T-helper 1 cell treated with Interleukin-12 subunit alpha and Interleukin-12 subunit beta and Interleukin-4 antibody, amounts not matched to agents 30 μg/mL and 1 μg/mL, for 36 hours (primary cell): Measurements from ENCODE around the gene REG4.

Experiments used
- H3K27ac Mint-ChIP-seq: one replicate; pipeline ENCODE4 v1.8.0; 2021; ENCODE audit warnings: mild to moderate bottlenecking, mixed read lengths
- H3K27me3 Mint-ChIP-seq: one replicate; pipeline ENCODE4 v1.8.0; 2021; ENCODE audit warnings: low read depth, mixed read lengths
- H3K36me3 Mint-ChIP-seq: one replicate; pipeline ENCODE4 v1.8.0; 2021; ENCODE audit warnings: low read depth, mixed read lengths
- H3K4me1 Mint-ChIP-seq: one replicate; pipeline ENCODE4 v1.8.0; 2021; ENCODE audit warnings: low read depth, mixed read lengths
- H3K4me3 Mint-ChIP-seq: one replicate; pipeline ENCODE4 v1.8.0; 2021; ENCODE audit warnings: mild to moderate bottlenecking, moderate library complexity, mixed read lengths
- H3K9me3 Mint-ChIP-seq: one replicate; pipeline ENCODE4 v1.8.0; 2021; ENCODE audit warnings: mixed read lengths

REG4 gene

DNA sequence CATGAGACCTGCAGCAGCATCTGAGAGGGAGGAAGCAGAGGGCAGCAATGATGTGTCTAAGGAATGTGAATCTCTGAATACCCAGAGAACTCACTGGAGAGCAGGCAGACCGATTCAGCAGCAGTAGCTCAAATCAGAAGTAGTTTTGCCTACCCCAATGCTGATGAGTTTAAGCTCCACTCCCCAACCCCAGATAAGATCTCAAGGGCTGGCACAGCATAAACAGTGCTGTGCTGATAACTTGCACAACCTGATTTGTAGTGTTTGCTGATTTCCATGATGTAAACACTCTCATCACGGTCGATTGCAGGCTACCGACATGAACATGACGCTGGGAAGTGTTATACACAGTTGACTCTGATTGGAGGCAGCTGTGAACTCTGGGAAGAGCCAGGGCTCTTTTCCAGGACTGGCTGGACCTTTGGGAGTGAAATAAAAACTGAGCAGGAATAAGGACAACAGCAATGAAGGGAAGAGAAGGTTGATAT, 31.3 kb downstream of the REG4 start:
- Mint-ChIP-seq H3K4me1 (peaks cover 15% of the 10 kb centered on the region), H3K27ac (no peak overlapping the region), H3K36me3 (no peaks in the 10 kb centered on the region), H3K27me3 (peaks cover 43% of the 10 kb centered on the region), H3K9me3 (no peaks in the 10 kb centered on the region), H3K4me3 (no peak overlapping the region)

DNA sequence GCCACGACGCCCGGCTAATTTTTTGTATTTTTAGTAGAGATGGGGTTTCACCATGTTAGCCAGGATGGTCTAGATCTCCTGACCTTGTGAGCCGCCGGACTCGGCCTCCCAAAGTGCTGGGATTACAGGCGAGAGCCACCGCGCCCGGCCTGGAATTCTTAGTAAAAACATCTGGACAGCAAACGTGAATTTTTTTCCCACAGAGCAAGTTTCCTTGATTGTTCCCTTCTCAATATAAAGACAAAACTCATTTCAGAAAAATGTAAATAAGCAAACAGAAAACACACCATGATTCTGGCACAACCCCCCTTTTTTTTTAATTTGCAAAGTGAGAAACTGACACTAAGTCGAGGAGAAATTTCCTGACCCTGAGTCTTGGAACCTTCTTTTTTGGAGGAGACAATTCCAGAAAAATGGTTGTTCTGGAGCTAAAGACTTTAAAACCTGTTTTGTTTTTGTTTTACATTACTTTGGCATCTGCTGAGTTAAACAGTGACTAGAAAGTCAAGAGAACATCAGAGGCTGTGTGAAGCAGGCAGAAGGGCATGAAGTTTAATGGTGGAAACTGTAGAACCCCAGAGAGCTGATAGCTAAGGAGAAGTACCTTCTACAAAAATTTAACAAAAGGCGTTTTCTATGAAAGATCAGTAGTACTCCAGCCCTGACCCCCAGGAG, 32.2 kb downstream of the REG4 start:
- H3K36me3 Mint-ChIP-seq = no peaks in the 10 kb centered on the region
- H3K9me3 Mint-ChIP-seq = no peaks in the 10 kb centered on the region
- H3K27ac Mint-ChIP-seq = no peak overlapping the region
- H3K4me3 Mint-ChIP-seq = no peak overlapping the region
- H3K27me3 Mint-ChIP-seq = peaks cover 41% of the 10 kb centered on the region
- H3K4me1 Mint-ChIP-seq = peaks cover 10% of the 10 kb centered on the region

DNA sequence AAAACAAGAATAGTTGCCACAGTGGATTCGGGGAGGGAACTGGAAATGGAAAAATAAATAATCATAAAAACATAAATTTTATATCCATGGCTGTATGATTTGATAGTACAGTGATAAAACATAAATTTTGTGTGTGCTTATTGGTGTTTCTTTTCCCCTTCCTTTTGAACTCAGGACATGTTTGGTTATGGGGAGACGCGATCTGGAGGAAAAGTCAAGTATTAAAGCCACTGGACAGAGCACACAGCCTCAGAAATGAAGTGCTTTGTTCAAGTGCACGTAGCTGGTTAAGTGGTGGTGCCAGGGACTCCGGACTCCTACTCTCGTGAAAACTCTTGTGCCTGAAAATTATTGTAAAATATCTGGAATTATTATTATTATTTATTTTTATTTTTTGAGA, 32.9 kb downstream of the REG4 start:
- no peaks in the 10 kb centered on the region for H3K9me3 Mint-ChIP-seq
- no peak overlapping the region for H3K4me3 Mint-ChIP-seq
- H3K27ac Mint-ChIP-seq = no peak overlapping the region
- H3K36me3 Mint-ChIP-seq = no peaks in the 10 kb centered on the region
- H3K4me1 Mint-ChIP-seq = peaks cover 5% of the 10 kb centered on the region
- peaks cover 40% of the 10 kb centered on the region for H3K27me3 Mint-ChIP-seq

DNA sequence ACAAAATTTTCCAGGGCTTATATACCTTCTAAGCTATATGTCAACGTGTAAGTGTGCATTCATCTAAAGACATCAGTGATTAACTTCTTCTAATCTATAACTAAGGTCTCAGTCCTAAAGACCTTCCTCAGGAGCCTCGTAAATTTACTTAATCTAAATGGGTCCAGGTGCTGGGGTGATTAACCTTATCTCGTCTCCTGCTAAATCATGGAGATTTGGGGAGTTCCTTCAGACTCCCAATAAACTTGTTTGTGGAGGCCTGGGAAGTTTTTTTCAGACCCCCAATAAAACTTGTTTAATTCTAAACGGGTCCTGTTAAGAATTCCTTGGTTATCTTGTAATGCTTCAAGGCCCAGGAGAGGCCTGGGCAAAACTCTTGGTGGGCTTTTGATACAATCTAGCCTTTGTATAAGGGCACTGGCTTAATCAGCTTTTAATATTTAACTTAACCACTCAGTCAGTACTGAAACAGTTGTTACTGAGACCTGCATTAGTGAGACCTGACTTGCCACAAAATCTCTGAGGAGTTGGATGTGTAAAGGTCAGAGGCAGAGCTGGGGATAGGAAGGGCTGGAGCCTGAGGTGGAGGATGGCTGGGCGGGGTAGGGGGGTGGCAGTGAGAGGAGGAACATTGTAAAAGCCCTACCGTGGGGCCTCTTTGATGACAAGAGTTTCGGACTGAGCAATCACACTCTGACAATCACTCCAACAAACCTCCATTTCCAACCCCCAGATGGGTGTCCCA, 36.3 kb downstream of the REG4 start:
- Mint-ChIP-seq H3K4me1 (no peaks in the 10 kb centered on the region), H3K9me3 (no peaks in the 10 kb centered on the region), H3K36me3 (no peaks in the 10 kb centered on the region), H3K27ac (no peak overlapping the region), H3K27me3 (peaks cover 31% of the 10 kb centered on the region), H3K4me3 (no peak overlapping the region)

DNA sequence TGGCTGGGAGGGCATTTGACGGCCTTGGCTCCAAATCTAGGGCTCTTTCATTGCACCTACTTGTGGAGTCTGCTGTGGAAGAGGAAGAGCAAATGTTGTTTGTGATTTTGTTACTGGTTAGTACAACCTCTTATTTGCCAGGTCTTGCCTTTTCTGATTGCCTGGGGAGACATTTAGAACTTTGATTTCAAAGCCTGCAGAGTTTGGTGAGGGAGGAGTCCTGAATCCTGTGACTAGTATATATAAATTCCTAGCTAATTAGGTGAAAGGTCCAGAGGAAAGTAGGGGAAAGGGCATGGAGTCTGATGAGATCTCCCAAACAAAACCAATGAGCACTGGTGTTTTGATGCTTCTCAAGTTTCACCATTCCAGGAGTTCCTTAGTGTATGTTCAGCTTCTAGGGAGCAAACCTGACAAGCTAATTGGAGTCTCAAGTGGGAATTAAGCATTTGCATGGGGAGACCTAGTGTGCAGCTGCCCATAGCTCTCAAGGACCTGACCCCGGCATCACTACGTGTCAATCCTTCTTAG, 37.5 kb downstream of the REG4 start:
- H3K9me3 Mint-ChIP-seq = no peaks in the 10 kb centered on the region
- H3K36me3 Mint-ChIP-seq = no peaks in the 10 kb centered on the region
- H3K27me3 Mint-ChIP-seq = peaks cover 27% of the 10 kb centered on the region
- H3K27ac Mint-ChIP-seq = no peak overlapping the region
- H3K4me1 Mint-ChIP-seq = no peaks in the 10 kb centered on the region
- H3K4me3 Mint-ChIP-seq = no peak overlapping the region

DNA sequence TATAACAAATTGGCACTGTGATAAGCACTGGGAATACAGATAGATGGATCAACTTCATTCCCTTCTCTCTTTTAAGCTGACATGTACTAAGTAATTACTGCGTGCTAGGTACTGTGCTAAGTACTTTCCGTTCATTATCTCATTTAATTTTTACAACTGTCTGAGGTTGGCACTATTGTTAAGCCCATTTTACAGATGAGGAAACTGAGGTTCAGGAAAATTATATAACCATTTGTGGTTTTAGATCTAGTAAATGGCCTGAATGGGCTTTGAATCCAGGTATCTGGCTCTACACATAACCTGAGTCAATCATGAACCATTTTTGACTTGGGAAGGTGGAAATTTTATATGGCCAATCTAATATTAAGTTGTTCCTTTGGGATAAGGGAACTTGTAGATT, 39.0 kb downstream of the REG4 start:
- Mint-ChIP-seq H3K4me1 (no peaks in the 10 kb centered on the region), H3K4me3 (no peak overlapping the region), H3K36me3 (no peaks in the 10 kb centered on the region), H3K27me3 (peaks cover 31% of the 10 kb centered on the region), H3K9me3 (no peaks in the 10 kb centered on the region), H3K27ac (no peak overlapping the region)

DNA sequence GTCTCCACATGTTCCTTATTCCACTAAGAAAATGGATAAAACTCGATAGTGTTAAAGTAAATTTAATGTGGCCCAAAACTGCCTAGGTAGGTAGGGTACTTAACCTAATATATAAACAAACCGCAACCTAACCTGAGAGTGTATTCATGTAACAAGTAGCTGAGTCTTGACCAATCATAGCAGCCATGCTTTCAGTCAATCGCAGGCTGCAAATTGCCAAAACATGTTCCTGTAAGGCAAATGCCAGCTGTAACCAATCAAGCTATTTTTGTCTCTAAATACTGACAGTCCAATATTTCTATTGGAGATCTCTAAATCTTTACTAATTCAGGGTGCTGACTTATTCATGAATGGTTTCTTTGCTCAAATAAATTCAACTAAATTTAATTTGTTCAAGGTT, 39.5 kb downstream of the REG4 start:
- H3K27ac Mint-ChIP-seq = no peak overlapping the region
- no peaks in the 10 kb centered on the region for H3K4me1 Mint-ChIP-seq
- no peaks in the 10 kb centered on the region for H3K36me3 Mint-ChIP-seq
- H3K9me3 Mint-ChIP-seq = no peaks in the 10 kb centered on the region
- no peak overlapping the region for H3K4me3 Mint-ChIP-seq
- peaks cover 36% of the 10 kb centered on the region for H3K27me3 Mint-ChIP-seq

DNA sequence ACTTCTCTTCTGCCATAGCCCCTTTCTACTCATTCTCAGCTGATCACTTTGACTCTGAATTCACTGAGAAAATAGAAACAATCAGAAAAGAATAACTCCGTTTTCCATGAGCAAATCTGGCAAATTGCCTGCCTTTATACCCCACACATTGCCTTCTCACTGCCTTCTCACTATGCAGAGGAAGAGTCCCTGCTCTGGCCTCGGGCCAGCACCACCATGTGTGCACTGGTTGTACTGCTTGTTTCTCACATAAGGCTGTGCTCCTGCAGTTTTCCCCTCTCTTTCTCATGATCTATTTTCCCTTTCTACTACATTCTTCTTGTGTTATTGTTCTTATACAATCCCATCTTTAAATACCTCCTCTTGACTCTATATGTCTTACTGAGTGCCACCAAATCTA, 40.2 kb downstream of the REG4 start:
- Mint-ChIP-seq H3K9me3 (no peaks in the 10 kb centered on the region), H3K36me3 (no peaks in the 10 kb centered on the region), H3K4me1 (no peaks in the 10 kb centered on the region), H3K4me3 (no peak overlapping the region), H3K27me3 (peaks cover 39% of the 10 kb centered on the region), H3K27ac (no peak overlapping the region)

DNA sequence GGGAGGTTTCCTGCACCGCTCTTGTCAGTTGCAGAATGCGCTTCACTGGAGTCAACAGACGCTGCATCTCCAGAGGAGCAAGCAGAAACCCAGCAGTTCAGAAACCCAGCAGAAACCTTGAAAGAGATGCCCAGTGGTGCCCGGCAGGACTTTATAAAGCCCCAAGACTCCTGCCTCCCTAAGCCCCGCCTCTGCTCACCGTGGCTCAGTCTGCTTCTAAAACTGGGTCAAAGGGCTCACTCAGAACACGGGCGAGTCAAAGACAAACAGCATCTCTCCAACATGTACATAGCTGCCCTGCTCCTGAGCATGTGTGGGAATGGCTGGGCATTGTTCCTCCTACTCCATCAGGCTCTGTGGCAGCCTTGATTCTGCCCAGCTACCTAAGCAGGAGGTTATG, 42.5 kb downstream of the REG4 start, which contains the start of gene HMGCS2:
Gene HMGCS2, minus strand, starts transcription at position 128 of the 400 bp plus-strand sequence. Its CDS starts 61 bp downstream, at position 67.
- peaks cover 59% of the 10 kb centered on the region for H3K27me3 Mint-ChIP-seq
- H3K4me3 Mint-ChIP-seq = no peak within 1 kb of the TSS
- H3K36me3 Mint-ChIP-seq = no peaks in the 10 kb centered on the region
- no peak within 1 kb of the TSS for H3K27ac Mint-ChIP-seq
- H3K9me3 Mint-ChIP-seq = no peaks in the 10 kb centered on the region
- H3K4me1 Mint-ChIP-seq = no peaks in the 10 kb centered on the region

DNA sequence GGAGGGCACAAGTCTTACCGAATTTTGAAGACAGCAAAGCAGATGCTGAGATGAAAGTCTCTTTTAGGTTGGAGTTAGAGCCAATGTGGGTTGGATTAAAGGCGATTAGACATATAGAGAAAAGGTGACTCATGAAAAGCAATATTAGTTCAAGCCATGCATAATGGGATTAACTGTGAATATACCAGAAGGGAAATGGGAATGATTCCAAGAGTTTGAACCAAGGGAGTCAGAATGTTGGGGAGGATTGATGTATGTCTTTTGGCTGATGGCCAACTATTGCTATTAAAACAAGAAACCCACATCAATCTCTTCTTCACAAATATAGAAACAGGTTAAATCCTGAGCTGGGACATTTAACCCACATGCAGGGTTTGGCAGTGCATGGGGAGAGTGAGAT, 43.8 kb downstream of the REG4 start:
- Mint-ChIP-seq H3K9me3 (no peaks in the 10 kb centered on the region), H3K27ac (no peak overlapping the region), H3K4me3 (no peak overlapping the region), H3K36me3 (no peaks in the 10 kb centered on the region), H3K27me3 (peaks cover 60% of the 10 kb centered on the region), H3K4me1 (no peaks in the 10 kb centered on the region)

DNA sequence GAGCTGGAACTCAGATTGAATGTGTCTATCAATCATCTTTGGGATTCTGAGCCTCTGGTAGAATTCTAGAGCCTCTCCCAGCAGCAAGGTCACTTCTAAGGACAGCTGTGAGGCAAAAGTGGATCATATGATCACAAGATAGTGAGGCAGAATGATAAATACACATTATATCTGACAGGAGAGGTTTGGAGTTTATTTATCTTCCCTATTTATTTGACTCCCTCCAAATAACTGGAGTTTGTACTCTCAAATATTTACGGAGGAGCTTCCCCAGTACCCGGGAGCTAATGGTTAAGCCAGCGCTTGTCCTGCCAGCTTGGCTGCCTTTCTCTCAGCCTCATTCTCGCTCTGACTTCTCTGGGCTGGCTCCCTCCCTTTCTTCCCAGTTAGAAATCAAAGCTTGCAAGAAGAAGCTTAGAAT, 44.9 kb downstream of the REG4 start:
- H3K4me1 Mint-ChIP-seq = no peaks in the 10 kb centered on the region
- peaks cover 61% of the 10 kb centered on the region for H3K27me3 Mint-ChIP-seq
- H3K36me3 Mint-ChIP-seq = no peaks in the 10 kb centered on the region
- no peak overlapping the region for H3K27ac Mint-ChIP-seq
- H3K9me3 Mint-ChIP-seq = no peaks in the 10 kb centered on the region
- H3K4me3 Mint-ChIP-seq = no peak overlapping the region

DNA sequence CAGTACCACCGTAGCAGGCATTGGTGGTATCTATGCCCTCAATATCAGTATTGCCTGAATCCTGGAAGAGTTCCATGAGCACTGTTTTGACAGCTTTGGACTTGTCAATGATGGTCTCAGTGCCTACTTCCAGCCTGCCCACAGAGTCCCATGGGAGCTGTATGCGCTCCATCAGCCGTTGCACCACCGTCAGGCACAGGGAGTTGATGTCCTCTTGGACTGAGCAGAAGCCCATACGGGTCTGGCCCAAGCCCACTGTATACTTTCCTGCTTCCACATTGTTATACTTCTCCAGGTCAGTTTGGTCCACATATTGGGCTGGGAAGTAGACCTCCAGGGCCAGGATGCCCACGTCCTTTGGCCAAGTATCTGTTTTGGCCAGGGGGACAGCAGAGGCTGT, 47.0 kb downstream of the REG4 start:
- H3K36me3 Mint-ChIP-seq = no peaks in the 10 kb centered on the region
- peaks cover 69% of the 10 kb centered on the region for H3K27me3 Mint-ChIP-seq
- peaks cover 2% of the 10 kb centered on the region for H3K4me1 Mint-ChIP-seq
- no peak overlapping the region for H3K27ac Mint-ChIP-seq
- H3K9me3 Mint-ChIP-seq = no peaks in the 10 kb centered on the region
- H3K4me3 Mint-ChIP-seq = no peak overlapping the region

DNA sequence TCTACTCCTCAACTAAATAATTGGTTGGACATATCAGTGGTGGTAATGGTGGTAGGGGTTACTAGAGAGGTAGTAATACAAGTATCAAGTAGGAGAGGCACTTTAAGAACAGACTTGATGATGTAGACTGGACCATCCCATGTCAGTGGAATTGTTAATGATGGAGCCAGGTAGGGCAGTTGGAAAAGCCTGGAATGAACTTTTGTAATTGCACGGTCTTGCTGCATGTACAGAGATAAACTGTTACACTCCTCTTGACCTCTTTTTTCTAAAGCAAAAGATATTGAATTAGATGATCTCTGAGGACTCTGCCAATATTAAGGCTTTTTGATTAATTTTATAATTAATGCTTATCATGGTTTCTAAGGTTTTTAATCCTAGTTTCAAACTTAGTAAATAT, 48.3 kb downstream of the REG4 start:
- Mint-ChIP-seq H3K27ac (no peak overlapping the region), H3K4me1 (peaks cover 8% of the 10 kb centered on the region), H3K4me3 (no peak overlapping the region), H3K9me3 (no peaks in the 10 kb centered on the region), H3K36me3 (no peaks in the 10 kb centered on the region), H3K27me3 (peaks cover 65% of the 10 kb centered on the region)

DNA sequence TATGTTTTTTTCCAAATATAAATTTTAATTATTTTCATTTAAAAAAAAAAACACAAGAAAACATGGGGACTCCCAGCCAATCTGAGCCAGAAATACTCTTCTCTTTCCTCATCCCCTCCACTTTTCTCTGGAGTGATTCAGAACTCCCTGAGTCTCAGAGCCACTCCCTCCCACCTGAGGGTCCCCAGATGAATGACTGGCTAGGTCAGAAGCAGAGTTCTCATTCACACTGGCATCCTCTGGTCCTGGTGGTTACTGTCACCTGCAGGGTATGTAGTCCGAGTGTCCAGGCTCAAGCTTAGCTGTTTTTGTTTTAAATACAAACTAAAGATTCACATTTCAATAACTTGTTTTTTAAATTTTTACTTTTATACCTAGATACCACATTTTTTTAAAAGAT, 48.9 kb downstream of the REG4 start:
- H3K27me3 Mint-ChIP-seq = peaks cover 68% of the 10 kb centered on the region
- H3K36me3 Mint-ChIP-seq = no peaks in the 10 kb centered on the region
- no peak overlapping the region for H3K27ac Mint-ChIP-seq
- no peaks in the 10 kb centered on the region for H3K9me3 Mint-ChIP-seq
- H3K4me1 Mint-ChIP-seq = peaks cover 13% of the 10 kb centered on the region
- no peak overlapping the region for H3K4me3 Mint-ChIP-seq

DNA sequence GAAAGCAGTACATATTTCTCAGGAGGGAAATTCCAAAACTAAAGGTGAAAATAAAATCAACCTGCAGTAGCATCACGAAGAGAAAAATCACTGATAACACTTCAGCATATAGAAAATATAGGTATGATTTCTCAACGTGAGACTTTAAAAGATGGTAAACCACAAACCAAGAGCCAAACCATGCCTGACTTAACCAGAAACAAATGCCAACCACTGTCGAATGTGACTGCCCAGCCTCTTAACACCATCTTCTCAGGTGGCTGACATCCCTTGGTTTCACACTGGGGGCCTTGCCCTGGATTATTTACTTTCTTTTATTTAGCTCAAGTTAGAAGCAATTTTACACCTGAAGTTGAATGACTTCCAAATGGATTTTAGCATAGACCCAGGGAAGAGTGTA, 52.7 kb downstream of the REG4 start:
- Mint-ChIP-seq H3K4me1 (peaks cover 16% of the 10 kb centered on the region), H3K36me3 (no peaks in the 10 kb centered on the region), H3K4me3 (no peak overlapping the region), H3K27ac (no peak overlapping the region), H3K27me3 (peaks cover 48% of the 10 kb centered on the region), H3K9me3 (no peaks in the 10 kb centered on the region)
